ENCODE data around the gene PRR5. TPM values are rescaled to one million over a fixed set of nuclear protein-coding genes. Genes with fewer than 3 reads are reported as not detected.

The PRR5 gene
- total RNA-seq, 1 experiment from 2014 or later, result 26.9 TPM

DNA sequence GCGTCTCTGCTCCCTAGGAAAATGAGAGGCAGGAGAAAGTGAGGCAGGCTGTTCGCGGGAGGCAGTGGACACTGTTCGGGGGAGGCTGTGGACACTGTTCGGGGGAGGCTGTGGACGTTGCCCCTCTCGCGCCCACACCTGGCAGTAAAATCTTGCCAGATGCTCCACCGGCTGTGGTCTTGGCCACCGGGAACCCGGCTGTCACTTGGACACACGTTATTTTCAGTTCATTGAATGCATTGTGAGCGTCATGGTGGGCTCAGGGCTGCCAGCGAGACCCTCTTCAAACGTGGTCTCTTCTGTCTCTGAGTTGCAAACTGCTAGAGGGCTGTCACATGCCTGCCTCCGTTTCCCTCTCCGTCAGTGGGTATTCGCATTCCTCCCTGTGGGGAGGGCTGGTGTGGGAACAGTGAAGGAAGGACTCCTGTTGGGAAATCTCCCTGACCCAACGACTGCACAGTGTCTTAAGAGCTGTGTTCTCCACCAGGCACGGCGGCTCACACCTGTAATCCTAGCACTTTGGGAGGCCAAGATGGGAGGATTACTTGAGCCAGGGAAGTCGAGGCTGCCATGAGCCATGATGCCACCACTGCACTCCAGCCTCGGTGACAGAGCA is 1.4 kb downstream of the PRR5 start (continued):
- TF ChIP-seq, protein P1, sequence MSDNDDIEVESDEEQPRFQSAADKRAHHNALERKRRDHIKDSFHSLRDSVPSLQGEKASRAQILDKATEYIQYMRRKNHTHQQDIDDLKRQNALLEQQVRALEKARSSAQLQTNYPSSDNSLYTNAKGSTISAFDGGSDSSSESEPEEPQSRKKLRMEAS (IDR thresholded peaks at IDR 0.05), result no peak

DNA sequence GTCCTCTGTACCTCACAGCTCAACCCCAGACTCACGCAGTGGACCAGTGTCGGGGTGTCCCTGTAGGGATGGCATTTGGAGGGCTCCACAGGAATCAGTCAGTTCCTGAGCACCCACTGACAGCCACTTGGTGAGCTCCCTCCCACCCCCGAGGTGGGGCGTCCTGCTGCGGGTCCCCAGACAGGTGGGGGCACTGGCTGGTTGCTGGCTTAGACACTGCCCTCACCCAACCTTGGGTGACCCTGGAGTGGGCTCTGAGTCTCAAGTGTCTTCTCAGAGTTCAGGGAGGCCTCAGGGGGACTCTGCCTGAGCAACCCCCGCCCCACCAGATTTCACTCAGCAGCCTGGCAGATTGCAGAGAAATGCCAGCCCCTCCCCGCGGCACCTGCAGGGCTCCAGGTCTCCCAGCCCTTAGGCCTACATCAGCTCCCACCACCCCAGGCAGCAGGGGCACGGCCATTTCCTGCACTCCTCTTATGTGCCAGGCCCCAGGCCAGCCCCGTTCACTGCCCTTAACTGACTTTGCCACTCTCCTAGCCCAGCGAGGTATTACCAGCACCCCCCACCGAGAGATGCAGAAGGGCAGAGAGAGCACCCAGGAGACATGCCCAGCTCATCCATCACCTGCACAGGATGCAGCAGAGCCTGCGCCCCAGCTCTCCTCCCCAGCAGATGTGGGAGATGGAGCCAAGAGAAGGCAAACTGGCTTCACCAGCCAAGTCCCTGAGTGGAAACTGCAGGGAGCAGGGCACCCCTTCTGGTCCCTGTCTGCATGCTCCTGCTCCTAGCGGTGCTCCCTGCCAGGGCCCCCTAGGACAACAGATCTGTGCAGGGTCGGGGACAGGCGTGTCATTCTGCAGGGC is 2.4 kb downstream of the PRR5 start:
- Histone ChIP-seq H3K4me1 (ENCODE audit: control insufficient read depth in 1 of 2, insufficient read depth in 2 of 2, low read length in 2 of 2) (peaks cover 11 to 33% of the 10 kb centered on the region in 2 experiments), H3K9me3 (ENCODE audit: control insufficient read depth in 1 of 2, insufficient read depth in 1 of 2, low read depth in 1 of 2, low read length in 2 of 2) (no peaks in the 10 kb centered on the region), H4K20me1 (ENCODE audit: insufficient read depth) (no peaks in the 10 kb centered on the region), H2AFZ (ENCODE audit: low read depth, low read length, poor library complexity, severe bottlenecking) (no peak overlapping the region), H3K36me3 (ENCODE audit: control insufficient read depth in 1 of 2, insufficient read depth in 2 of 2, low read length in 2 of 2) (no peaks in the 10 kb centered on the region), H3K4me3 (replicated peaks in 1 of 2; ENCODE audit: low read depth in 1 of 2, low read length in 2 of 2) (no peak overlapping the region), H3K79me2 (ENCODE audit: insufficient read depth, low read length) (peaks cover 35% of the 10 kb centered on the region), H3K4me2 (ENCODE audit: low read length) (no peak overlapping the region), H3K27me3 (ENCODE audit: insufficient read depth, low read length) (no peaks in the 10 kb centered on the region), H3K9me2 (ENCODE audit: insufficient read depth) (no peaks in the 10 kb centered on the region), H3K27ac (ENCODE audit: low read depth, low read length) (no peak overlapping the region), H3K9ac (ENCODE audit: low read length) (no peak overlapping the region)
- intact Hi-C loops (cut with micrococcal nuclease), result no loop called here
- ChIA-PET POLR2A (no interaction called here), CTCF (no interaction called here), RAD21 (ENCODE audit: low non-redundant PET in 1 of 2, low total read pairs in 2 of 2, uncharacterized antibody in 2 of 2, unreplicated experiment in 2 of 2) (no interaction called here)
- no peak for ATAC-seq
- no TSS peak for BruUV-seq (replicated peaks)
- TF ChIP-seq EZH2phosphoT487 (IDR thresholded peaks at IDR 0.05; ENCODE audit: borderline replicate concordance), result no peak
- TF ChIP-seq SP1 (IDR thresholded peaks at IDR 0.05; ENCODE audit: low read depth), result no peak
- no peak for TF ChIP-seq YY1 (IDR thresholded peaks at IDR 0.05; ENCODE audit: extremely low read depth, insufficient replicate concordance, low read depth, low read length)
- no peak for TF ChIP-seq CBX3 (IDR thresholded peaks at IDR 0.05; ENCODE audit: low read depth)
- TF ChIP-seq, protein P2, sequence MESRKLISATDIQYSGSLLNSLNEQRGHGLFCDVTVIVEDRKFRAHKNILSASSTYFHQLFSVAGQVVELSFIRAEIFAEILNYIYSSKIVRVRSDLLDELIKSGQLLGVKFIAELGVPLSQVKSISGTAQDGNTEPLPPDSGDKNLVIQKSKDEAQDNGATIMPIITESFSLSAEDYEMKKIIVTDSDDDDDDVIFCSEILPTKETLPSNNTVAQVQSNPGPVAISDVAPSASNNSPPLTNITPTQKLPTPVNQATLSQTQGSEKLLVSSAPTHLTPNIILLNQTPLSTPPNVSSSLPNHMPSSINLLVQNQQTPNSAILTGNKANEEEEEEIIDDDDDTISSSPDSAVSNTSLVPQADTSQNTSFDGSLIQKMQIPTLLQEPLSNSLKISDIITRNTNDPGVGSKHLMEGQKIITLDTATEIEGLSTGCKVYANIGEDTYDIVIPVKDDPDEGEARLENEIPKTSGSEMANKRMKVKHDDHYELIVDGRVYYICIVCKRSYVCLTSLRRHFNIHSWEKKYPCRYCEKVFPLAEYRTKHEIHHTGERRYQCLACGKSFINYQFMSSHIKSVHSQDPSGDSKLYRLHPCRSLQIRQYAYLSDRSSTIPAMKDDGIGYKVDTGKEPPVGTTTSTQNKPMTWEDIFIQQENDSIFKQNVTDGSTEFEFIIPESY (IDR thresholded peaks at IDR 0.05; ENCODE audit: extremely low read depth, insufficient replicate concordance, low read length), result no peak
- TF ChIP-seq POLR2A (IDR thresholded peaks at IDR 0.05; ENCODE audit: borderline replicate concordance, extremely low read depth, insufficient read depth, insufficient read length), result no peak
- no peak for TF ChIP-seq ZFX (IDR thresholded peaks at IDR 0.05)
- DNase-seq (ENCODE audit: low read depth, low spot score), result no peak
